DOHH2 (cell line): ENCODE data around the gene NT5C3B.

ENCODE experiments used
- H3F3A ChIP-seq: fragments of 200-600 bp; sonication (generic), shearing (Covaris generic); 2 replicates; pipeline ENCODE4 v1.6.0; 2016; ENCODE audit warnings: antibody characterized with exemption, mild to moderate bottlenecking; ENCODE audit not compliant: control insufficient read depth, insufficient read depth
- H3K27ac ChIP-seq: fragments of 200-600 bp; sonication (generic); 2 replicates; pipeline ENCODE4 v1.5.1; 2014; ENCODE audit warnings: low read depth, mild to moderate bottlenecking, low read length, moderate library complexity
- H3K27me3 ChIP-seq: fragments of 200-600 bp; sonication (generic); 2 replicates; pipeline ENCODE4 v1.6.1; 2014; ENCODE audit warnings: mild to moderate bottlenecking, low read length, mixed read lengths; ENCODE audit not compliant: control insufficient read depth
- H3K36me3 ChIP-seq: fragments of 200-600 bp; sonication (generic); 2 replicates; pipeline ENCODE4 v1.6.1; 2014; ENCODE audit warnings: mild to moderate bottlenecking, low read length, moderate library complexity, mixed read lengths; ENCODE audit not compliant: control insufficient read depth
- H3K4me1 ChIP-seq: fragments of 200-600 bp; sonication (generic); 2 replicates; pipeline ENCODE4 v1.6.1; 2014; ENCODE audit warnings: mild to moderate bottlenecking, low read length, mixed read lengths; ENCODE audit not compliant: control insufficient read depth
- H3K4me2 ChIP-seq: fragments of 200-600 bp; sonication (generic); 2 replicates; pipeline ENCODE4 v1.6.0; 2014; ENCODE audit warnings: mild to moderate bottlenecking, low read length, moderate library complexity
- H3K4me3 ChIP-seq: fragments of 200-600 bp; sonication (generic); 2 replicates; pipeline ENCODE4 v1.5.1; 2014; ENCODE audit warnings: mild to moderate bottlenecking, low read length, mixed read lengths
- H3K79me2 ChIP-seq: fragments of 200-600 bp; sonication (generic); 2 replicates; pipeline ENCODE4 v1.6.1; 2014; ENCODE audit warnings: mild to moderate bottlenecking, low read length, mixed read lengths; ENCODE audit not compliant: control insufficient read depth
- H3K9me2 ChIP-seq: fragments of 200-600 bp; sonication (generic); replicated peaks from 2 replicates; pipeline ENCODE4 v1.6.1; 2014; ENCODE audit warnings: mild to moderate bottlenecking, low read length, mixed read lengths; ENCODE audit not compliant: control insufficient read depth
- H3K9me3 ChIP-seq: fragments of 200-600 bp; sonication (generic); 2 replicates; pipeline ENCODE4 v1.6.1; 2014; ENCODE audit warnings: antibody characterized with exemption, low read length, mixed read lengths; ENCODE audit not compliant: control insufficient read depth, insufficient read depth
- H4K20me1 ChIP-seq: fragments of 200-600 bp; sonication (generic); 2 replicates; pipeline ENCODE4 v1.6.0; 2014; ENCODE audit warnings: low read depth, mild to moderate bottlenecking, antibody characterized with exemption, low read length, moderate library complexity; ENCODE audit not compliant: control insufficient read depth, insufficient read depth
- CTCF ChIP-seq: fragments of 200-600 bp; sonication (generic); IDR thresholded peaks from one replicate; pipeline ENCODE4 v1.5.1; 2014; ENCODE audit warnings: antibody characterized with exemption, mild to moderate bottlenecking, low read depth, low read length; ENCODE audit not compliant: poor library complexity, severe bottlenecking
- EZH2phosphoT487 ChIP-seq: fragments of 200-600 bp; sonication (generic); IDR thresholded peaks from 2 replicates; pipeline ENCODE4 v1.6.1; 2017; ENCODE audit warnings: borderline replicate concordance, mild to moderate bottlenecking, antibody characterized with exemption, low read length, moderate library complexity, mixed read lengths

The NT5C3B gene

DNA sequence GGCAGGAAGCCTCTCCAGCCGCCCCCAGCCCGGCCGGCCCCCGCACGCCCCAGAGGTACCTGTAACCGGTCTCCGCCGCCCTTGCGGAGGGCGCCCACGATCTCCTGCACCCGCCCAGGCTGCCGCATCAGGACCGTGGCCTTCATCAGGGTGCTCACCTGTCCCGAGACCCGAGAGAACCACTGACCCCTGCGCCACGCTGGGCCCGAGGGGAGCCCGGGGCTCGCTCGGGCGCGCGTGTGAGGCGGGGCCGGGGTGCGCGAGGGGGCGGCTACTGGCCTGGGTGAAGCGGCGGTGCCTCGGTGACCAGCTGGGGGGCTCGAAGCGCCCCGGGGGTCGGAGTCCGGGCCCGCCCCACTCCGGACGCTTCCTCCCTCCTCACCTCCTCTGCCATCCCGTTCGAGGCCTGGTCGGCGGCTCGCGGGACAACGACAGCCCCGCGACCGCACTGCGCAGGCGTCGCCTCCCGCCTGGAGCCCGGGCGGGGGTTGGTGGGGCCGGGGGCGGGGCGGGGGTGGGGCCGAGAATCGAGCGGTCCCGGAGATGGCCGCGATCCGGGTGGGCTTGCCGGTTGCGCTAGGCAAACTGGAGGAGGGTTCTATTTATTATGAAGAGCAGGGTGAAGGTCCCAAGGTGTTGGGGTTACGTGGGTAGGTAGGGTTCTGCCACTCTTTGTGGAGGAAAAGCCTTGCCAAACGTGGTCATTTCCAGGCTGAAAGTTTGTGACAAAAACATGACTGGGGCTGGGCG, at the start of gene NT5C3B:
TSS of gene NT5C3B (minus strand) at position 433 of the 750 bp plus-strand sequence. CDS start at position 394, 39 bp downstream.
- H3K4me3 ChIP-seq = peak within 1 kb of the TSS; percentile 96

GRCh38 chr17:41885733-41886132, 49.7 kb upstream of the NT5C3B start:
- no peak overlapping the region for H3K4me2 ChIP-seq
- no peak overlapping the region for H3K27ac ChIP-seq
- H3K9me2 ChIP-seq = no peaks in the 10 kb centered on the region
- no peaks in the 10 kb centered on the region for H3K9me3 ChIP-seq
- H3K4me1 ChIP-seq = no peaks in the 10 kb centered on the region
- peak; percentile 40 for TF ChIP-seq CTCF
- TF ChIP-seq EZH2phosphoT487 = no peak
- H3K4me3 ChIP-seq = no peak overlapping the region
- H3K36me3 ChIP-seq = peaks cover 87% of the 10 kb centered on the region
- H3K79me2 ChIP-seq = no peaks in the 10 kb centered on the region; the same call in 1 of the 2 replicates
- no peaks in the 10 kb centered on the region for H3K27me3 ChIP-seq
- H3F3A ChIP-seq = no peaks in the 10 kb centered on the region
- H4K20me1 ChIP-seq = 0 out of 2 replicates have a peak, but pooled peaks cover 6% of the 10 kb centered on the region

More for the DNA sequence above, at the start of gene NT5C3B:
- no peak within 1 kb of the TSS for H3K27ac ChIP-seq
- TF ChIP-seq EZH2phosphoT487 (no peak), CTCF (no peak)
- peaks cover 15% of the 10 kb centered on the region for H3K79me2 ChIP-seq
- H4K20me1 ChIP-seq = no peaks in the 10 kb centered on the region
- H3K36me3 ChIP-seq = peaks cover 27% of the 10 kb centered on the region
- H3K4me2 ChIP-seq = peak within 1 kb of the TSS; percentile 87
- H3K9me2 ChIP-seq = no peaks in the 10 kb centered on the region
- no peaks in the 10 kb centered on the region for H3F3A ChIP-seq
- peaks cover 17% of the 10 kb centered on the region for H3K4me1 ChIP-seq
- no peaks in the 10 kb centered on the region for H3K9me3 ChIP-seq
- H3K27me3 ChIP-seq = no peaks in the 10 kb centered on the region

GRCh38 chr17:41882756-41883155, 46.7 kb upstream of the NT5C3B start:
- peaks cover 2% of the 10 kb centered on the region; the same call in 1 of the 2 replicates for H3K79me2 ChIP-seq
- TF ChIP-seq CTCF = no peak
- no peak for TF ChIP-seq EZH2phosphoT487
- no peaks in the 10 kb centered on the region for H3K9me3 ChIP-seq
- peaks cover 91% of the 10 kb centered on the region for H3K36me3 ChIP-seq
- 0 out of 2 replicates have a peak, but pooled peaks cover 9% of the 10 kb centered on the region for H4K20me1 ChIP-seq
- H3K27me3 ChIP-seq = no peaks in the 10 kb centered on the region
- H3F3A ChIP-seq = no peaks in the 10 kb centered on the region
- H3K4me2 ChIP-seq = no peak overlapping the region
- no peak overlapping the region for H3K27ac ChIP-seq
- H3K4me3 ChIP-seq = no peak overlapping the region
- no peaks in the 10 kb centered on the region for H3K9me2 ChIP-seq
- no peaks in the 10 kb centered on the region for H3K4me1 ChIP-seq
